Naive thymus-derived CD8-positive, alpha-beta T cell (primary cell): ENCODE data around the gene LGMN. TPM values are rescaled to one million over a fixed set of nuclear protein-coding genes. Genes with fewer than 3 reads are reported as not detected.

Source experiments
- ATAC-seq, 2 donors: fragments of 150-1000 bp; cut with Tn5 transposase in 1 of 2; sonication (Bioruptor Pico), chemical (Tn5 transposase) in 1 of 2; 1 replicate in 1 of 2; 2 replicates in 1 of 2; pipeline ENCODE4 v1.10.0; 2021; ENCODE audit warnings: mild to moderate bottlenecking in 2 of 2, moderate library complexity in 2 of 2
- POLR2A ChIA-PET: fragments of 350-600 bp; sonication (Branson Sonifier 250); formaldehyde crosslinking; loops from one replicate; lab custom pipeline; 2021; ENCODE audit warnings: antibody characterized with exemption; lab: Charles Lee
- DNase-seq, 10 donors: peaks; one replicate each; pipeline versions ENCODE4 v3.0.0 to v3.0.0-alpha.2; 2020 to 2022
- H3K27ac Mint-ChIP-seq, 10 donors: one replicate each; pipeline ENCODE4 v1.8.0; 2020 to 2022; ENCODE audit warnings: mild to moderate bottlenecking in 10 of 10, mixed read lengths in 10 of 10, moderate library complexity in 4 of 10, inconsistent platforms in 1 of 10
- H3K27me3 Mint-ChIP-seq, 5 donors: one replicate each; pipeline ENCODE4 v1.8.0; 2021 to 2022; ENCODE audit warnings: mixed read lengths in 5 of 5
- H3K36me3 Mint-ChIP-seq, 3 donors: one replicate each; pipeline ENCODE4 v1.8.0; 2020 to 2022; ENCODE audit warnings: mixed read lengths in 3 of 3, mild to moderate bottlenecking in 2 of 3, inconsistent platforms in 1 of 3
- H3K4me1 Mint-ChIP-seq, 4 donors: one replicate each; pipeline ENCODE4 v1.8.0; 2021 to 2022; ENCODE audit warnings: mixed read lengths in 4 of 4
- H3K4me3 Mint-ChIP-seq, 10 donors: one replicate each; pipeline ENCODE4 v1.8.0; 2020 to 2022; ENCODE audit warnings: mild to moderate bottlenecking in 10 of 10, mixed read lengths in 10 of 10, moderate library complexity in 6 of 10, inconsistent platforms in 1 of 10
- H3K9me3 Mint-ChIP-seq, 9 donors: one replicate each; pipeline ENCODE4 v1.8.0; 2020 to 2022; ENCODE audit warnings: mixed read lengths in 9 of 9, mild to moderate bottlenecking in 3 of 9, inconsistent platforms in 1 of 9, moderate library complexity in 1 of 9
- polyA plus RNA-seq, 3 donors: library from polyadenylated mRNA; unstranded; fragments of 300-500 nt; fragmentation: Illumina TruSeq; gene quantifications; one replicate each; pipeline ENCODE4 v1.2.3, GENCODE V29; 2021
- total RNA-seq, 8 experiments: library from RNA in 2 of 8; stranded (reverse) in 2 of 8; gene quantifications; one replicate each; pipeline ENCODE4 v1.2.3 and lab custom pipeline; 2021 to 2026

Gene LGMN
- total and polyA plus RNA-seq, 5 experiments from 2014 or later = 17.7 to 38.3 (median 19.6) TPM

- DNase-seq = no peak
Measured at GRCh38 chr14:92665661-92666110, 82.7 kb downstream of the LGMN start.

DNA sequence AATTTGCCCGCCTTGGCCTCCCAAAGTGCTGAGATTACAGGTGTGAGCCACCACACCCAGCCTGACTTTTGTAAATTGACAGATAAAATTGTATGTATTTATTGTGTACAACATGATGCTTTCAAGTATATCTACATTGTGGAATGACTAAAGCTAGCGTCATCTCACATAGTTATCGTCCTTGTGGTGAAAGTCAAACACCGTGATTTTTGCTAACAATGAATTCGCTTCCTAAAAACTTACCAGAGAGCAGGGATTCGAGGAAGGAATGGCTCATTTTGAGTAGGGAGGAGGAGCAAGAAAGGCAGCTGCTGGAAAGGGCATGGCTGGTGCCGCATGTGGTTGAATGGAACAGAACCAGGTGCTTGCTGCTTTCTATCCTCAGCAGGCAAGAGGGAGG is 85.4 kb downstream of the LGMN start:
- Mint-ChIP-seq H3K27me3 (no peaks in the 10 kb centered on the region), H3K36me3 (peaks cover 5 to 99% (median 41%) of the 10 kb centered on the region in 3 donors), H3K9me3 (no peaks in the 10 kb centered on the region), H3K27ac (peak overlapping the region; percentile 46 to 99 (median 82)), H3K4me3 (peak overlapping the region in 6 of 10 donors; percentile 7 to 57 (median 43)), H3K4me1 (peaks cover 45 to 97% (median 94%) of the 10 kb centered on the region in 4 donors)
- ATAC-seq (no peak), DNase-seq (no peak)
- POLR2A ChIA-PET = interaction anchor here (0.9 to 1.3 kb wide), 2 partner anchors 47 to 94 kb away, joined by 3 to 4 read pairs; no protein-coding TSS in a partner anchor

More at GRCh38 chr14:92665661-92666110, 82.7 kb downstream of the LGMN start:
- H3K4me3 Mint-ChIP-seq = peak overlapping the region; percentile 15 to 77 (median 61)
- no peaks in the 10 kb centered on the region for H3K9me3 Mint-ChIP-seq
- H3K4me1 Mint-ChIP-seq = peaks cover 43 to 97% (median 94%) of the 10 kb centered on the region in 4 donors
- ATAC-seq = peak in 1 of 2 donors; percentile 15
- peaks cover 5 to 98% (median 35%) of the 10 kb centered on the region in 3 donors for H3K36me3 Mint-ChIP-seq
- POLR2A ChIA-PET = interaction anchor here (1.1 to 1.6 kb wide), 4 partner anchors 8 to 62 kb away, joined by 3 to 6 read pairs (median 4); no protein-coding TSS in a partner anchor
- peak overlapping the region; percentile 78 to 93 (median 87) for H3K27ac Mint-ChIP-seq
- H3K27me3 Mint-ChIP-seq = no peaks in the 10 kb centered on the region

GRCh38 chr14:92660571-92660970 is 87.9 kb downstream of the LGMN start:
- DNase-seq (no peak), ATAC-seq (no peak)
- Mint-ChIP-seq H3K4me1 (peaks cover 51 to 99% (median 95%) of the 10 kb centered on the region in 4 donors), H3K9me3 (no peaks in the 10 kb centered on the region), H3K4me3 (peak overlapping the region in 6 of 10 donors; percentile 12 to 100 (median 96)), H3K36me3 (peaks cover 10 to 95% (median 42%) of the 10 kb centered on the region in 3 donors), H3K27me3 (no peaks in the 10 kb centered on the region), H3K27ac (peak overlapping the region; percentile 1 to 99 (median 88))
- POLR2A ChIA-PET = interaction anchor here (0.6 to 17.2 kb wide), 4 partner anchors 10 to 46 kb away, joined by 3 to 268 read pairs (median 4); no protein-coding TSS in a partner anchor

DNA sequence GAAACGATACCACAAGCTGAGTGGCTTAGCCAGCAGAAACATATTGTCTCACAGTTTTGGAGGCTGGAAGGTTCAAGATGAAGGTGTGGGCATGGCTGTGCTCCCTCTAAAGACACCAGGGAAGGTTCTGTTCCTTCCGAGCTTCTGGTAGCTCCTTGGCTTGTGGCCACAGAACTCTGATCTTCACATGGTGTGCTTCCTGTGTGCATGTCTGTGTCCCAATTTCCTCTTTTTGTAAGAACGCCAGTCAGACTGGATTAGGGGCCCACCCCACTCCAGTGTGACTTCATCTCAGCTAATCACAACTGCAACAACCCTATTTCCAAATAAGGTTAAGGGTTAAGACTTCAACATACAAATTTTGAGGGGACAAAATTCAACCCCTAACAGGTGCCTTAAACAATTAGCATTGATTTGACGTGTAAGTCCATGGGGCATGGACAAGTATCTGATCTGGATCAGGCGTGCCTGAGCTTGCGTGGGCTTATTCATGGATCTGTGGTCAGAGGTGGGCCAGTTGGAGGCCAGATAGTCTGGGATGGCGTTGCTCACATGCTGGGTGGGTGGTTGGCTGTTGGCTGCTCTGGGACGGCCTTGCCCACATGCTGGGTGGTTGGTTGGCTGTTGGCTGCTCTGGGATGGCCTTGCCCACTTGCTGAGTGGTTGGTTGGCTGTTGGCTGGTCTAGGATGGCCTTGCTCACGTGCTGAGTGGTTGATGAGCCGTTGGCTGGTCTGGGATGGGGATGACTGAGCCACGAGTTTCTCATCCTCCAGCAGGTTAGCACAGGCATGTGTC is 88.5 kb downstream of the LGMN start:
- POLR2A ChIA-PET = interaction anchor here (0.6 to 17.2 kb wide), 5 partner anchors 10 to 45 kb away, joined by 3 to 268 read pairs (median 3); no protein-coding TSS in a partner anchor
- Mint-ChIP-seq H3K27ac (peak overlapping the region; percentile 71 to 99 (median 90)), H3K36me3 (peaks cover 12 to 95% (median 44%) of the 10 kb centered on the region in 3 donors), H3K9me3 (no peaks in the 10 kb centered on the region), H3K4me3 (peak overlapping the region; percentile 19 to 100 (median 52)), H3K4me1 (peaks cover 56 to 99% (median 95%) of the 10 kb centered on the region in 4 donors), H3K27me3 (no peaks in the 10 kb centered on the region)
- DNase-seq (no peak), ATAC-seq (peak in 1 of 2 donors; percentile 6)

- Mint-ChIP-seq H3K9me3 (no peaks in the 10 kb centered on the region), H3K4me3 (peak overlapping the region; percentile 41 to 100 (median 99)), H3K36me3 (peaks cover 9 to 90% (median 36%) of the 10 kb centered on the region in 3 donors), H3K27ac (peak overlapping the region; percentile 87 to 99 (median 92)), H3K27me3 (no peaks in the 10 kb centered on the region), H3K4me1 (peaks cover 52 to 98% (median 93%) of the 10 kb centered on the region in 4 donors)
- DNase-seq (no peak), ATAC-seq (no peak)
- POLR2A ChIA-PET = interaction anchor here (0.6 to 17.2 kb wide), 4 partner anchors 8 to 184 kb away, joined by 3 to 268 read pairs (median 3); no protein-coding TSS in a partner anchor
Measured at GRCh38 chr14:92658684-92659083, 89.7 kb downstream of the LGMN start.

DNA sequence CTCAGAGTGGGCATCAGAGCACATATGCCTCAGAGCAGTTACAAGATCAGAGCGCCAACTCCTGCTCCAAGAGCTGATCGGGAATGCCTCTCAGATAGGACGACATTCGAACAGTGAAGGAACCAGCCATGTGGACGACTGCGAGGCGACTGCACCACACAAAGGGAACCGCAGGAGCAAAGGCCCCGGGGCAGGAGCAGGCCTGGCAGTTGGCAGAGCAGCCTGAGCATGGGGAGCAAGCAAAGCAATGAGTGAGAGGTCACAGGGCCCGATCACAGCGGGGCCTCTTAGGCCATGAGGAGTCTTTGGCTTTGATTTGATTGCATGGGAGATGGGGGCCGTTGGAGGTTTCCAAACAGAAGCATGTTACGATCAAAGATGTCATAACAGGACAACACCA is 90.3 kb downstream of the LGMN start:
- H3K4me3 Mint-ChIP-seq = peak overlapping the region; percentile 62 to 100 (median 100)
- peaks cover 12 to 88% (median 38%) of the 10 kb centered on the region in 3 donors for H3K36me3 Mint-ChIP-seq
- DNase-seq (no peak), ATAC-seq (no peak)
- POLR2A ChIA-PET = interaction anchor here (0.6 to 17.2 kb wide), 4 partner anchors 8 to 184 kb away, joined by 3 to 268 read pairs (median 3); no protein-coding TSS in a partner anchor
- no peaks in the 10 kb centered on the region for H3K27me3 Mint-ChIP-seq
- peak overlapping the region; percentile 87 to 99 (median 92) for H3K27ac Mint-ChIP-seq
- H3K9me3 Mint-ChIP-seq = no peaks in the 10 kb centered on the region
- peaks cover 55 to 98% (median 93%) of the 10 kb centered on the region in 4 donors for H3K4me1 Mint-ChIP-seq

- DNase-seq = no peak
- peaks cover 13 to 84% (median 35%) of the 10 kb centered on the region in 3 donors for H3K36me3 Mint-ChIP-seq
- POLR2A ChIA-PET = interaction anchor here (0.6 to 17.2 kb wide), 3 partner anchors 9 to 70 kb away, joined by 3 to 268 read pairs (median 4); no protein-coding TSS in a partner anchor
- peak overlapping the region; percentile 87 to 100 (median 94) for H3K27ac Mint-ChIP-seq
- no peak for ATAC-seq
- peaks cover 55 to 93% (median 88%) of the 10 kb centered on the region in 4 donors for H3K4me1 Mint-ChIP-seq
- H3K9me3 Mint-ChIP-seq = no peaks in the 10 kb centered on the region
- no peaks in the 10 kb centered on the region for H3K27me3 Mint-ChIP-seq
- H3K4me3 Mint-ChIP-seq = peak overlapping the region; percentile 95 to 100 (median 100)
Measured at GRCh38 chr14:92657457-92658142, 90.8 kb downstream of the LGMN start.

- Mint-ChIP-seq H3K9me3 (no peaks in the 10 kb centered on the region), H3K27me3 (no peaks in the 10 kb centered on the region), H3K4me1 (peaks cover 50 to 82% (median 77%) of the 10 kb centered on the region in 4 donors), H3K4me3 (peak overlapping the region; percentile 95 to 100 (median 100)), H3K27ac (peak overlapping the region; percentile 87 to 100 (median 96)), H3K36me3 (peaks cover 13 to 73% (median 31%) of the 10 kb centered on the region in 3 donors)
- ATAC-seq = no peak
- DNase-seq = no peak
- POLR2A ChIA-PET = interaction anchor here (0.6 to 17.2 kb wide), 5 partner anchors 14 to 547 kb away, joined by 3 to 268 read pairs (median 4); no protein-coding TSS in a partner anchor
Measured at GRCh38 chr14:92656306-92657081, 91.9 kb downstream of the LGMN start.

GRCh38 chr14:92655419-92656201 is 92.8 kb downstream of the LGMN start:
- Mint-ChIP-seq H3K27ac (peak overlapping the region; percentile 87 to 100 (median 96)), H3K4me3 (peak overlapping the region; percentile 95 to 100 (median 100)), H3K9me3 (no peaks in the 10 kb centered on the region), H3K27me3 (no peaks in the 10 kb centered on the region), H3K4me1 (peaks cover 53 to 81% (median 77%) of the 10 kb centered on the region in 4 donors), H3K36me3 (peaks cover 13 to 64% (median 25%) of the 10 kb centered on the region in 3 donors)
- DNase-seq = peak in 4 of 10 donors; percentile 13 to 50 (median 33)
- POLR2A ChIA-PET = interaction anchor here (0.9 to 17.2 kb wide), 3 partner anchors 15 to 46 kb away, joined by 3 to 268 read pairs (median 6); no protein-coding TSS in a partner anchor
- peak in 1 of 2 donors; percentile 17 for ATAC-seq

GRCh38 chr14:92654239-92654901 is 94.1 kb downstream of the LGMN start:
- DNase-seq (peak in 5 of 10 donors; percentile 18 to 44 (median 39)), ATAC-seq (peak in 1 of 2 donors; percentile 7)
- peak overlapping the region; percentile 98 to 100 (median 100) for H3K4me3 Mint-ChIP-seq
- peak overlapping the region; percentile 97 to 100 (median 100) for H3K27ac Mint-ChIP-seq
- peaks cover 51 to 81% (median 77%) of the 10 kb centered on the region in 4 donors for H3K4me1 Mint-ChIP-seq
- peaks cover 13 to 51% (median 21%) of the 10 kb centered on the region in 3 donors for H3K36me3 Mint-ChIP-seq
- no peaks in the 10 kb centered on the region for H3K27me3 Mint-ChIP-seq
- POLR2A ChIA-PET = interaction anchor here (0.6 to 17.2 kb wide), 16 partner anchors 13 to 547 kb away, joined by 3 to 268 read pairs (median 4); no protein-coding TSS in a partner anchor
- no peaks in the 10 kb centered on the region for H3K9me3 Mint-ChIP-seq
